PC-9 (cell line): ENCODE data around the gene FAM151A. TPM values are rescaled to one million over a fixed set of nuclear protein-coding genes. Genes with fewer than 3 reads are reported as not detected.

ENCODE experiments used
- BruUV-seq: library from RNA; stranded (reverse); fragments of 400-500 nt; replicated peaks from 2 replicates; lab custom pipeline; 2021; lab: Mats Ljungman, UMichigan
- CTCF ChIA-PET: fragments of 300-600 bp; sonication (Branson Sonifier 250); formaldehyde crosslinking; loops from one replicate; lab custom pipeline; 2022; ENCODE audit warnings: antibody characterized with exemption; lab: Charles Lee
- POLR2A ChIA-PET: fragments of 300-600 bp; sonication (Branson Sonifier 250); formaldehyde crosslinking; loops from one replicate; lab custom pipeline; 2022; ENCODE audit warnings: antibody characterized with exemption; ENCODE audit not compliant: unreplicated experiment; lab: Charles Lee
- DNase-seq, 2 experiments: peaks; one replicate each; pipeline versions ENCODE4 v3.0.0 to v3.0.0-alpha.2; 2015 to 2022; ENCODE audit warnings: mixed read lengths in 1 of 2
- H2AFZ ChIP-seq: fragments of 200-600 bp; sonication (generic); 2 replicates; pipeline ENCODE4 v1.8.1; 2017; ENCODE audit warnings: antibody characterized with exemption
- H3F3A ChIP-seq: fragments of 200-600 bp; sonication (generic); 2 replicates; pipeline ENCODE4 v1.8.1; 2017; ENCODE audit warnings: antibody characterized with exemption, mild to moderate bottlenecking, low read depth; ENCODE audit not compliant: insufficient read depth
- H3K27ac ChIP-seq: fragments of 200-600 bp; sonication (generic); 2 replicates; pipeline ENCODE4 v1.6.1; 2016; ENCODE audit warnings: mixed run types
- H3K27me3 ChIP-seq: fragments of 200-600 bp; sonication (generic); 2 replicates; pipeline ENCODE4 v1.6.1; 2016; ENCODE audit warnings: low read depth, mixed run types; ENCODE audit not compliant: insufficient read depth
- H3K36me3 ChIP-seq: fragments of 200-600 bp; sonication (generic); 2 replicates; pipeline ENCODE4 v1.6.1; 2016; ENCODE audit warnings: low read depth, mixed run types
- H3K4me1 ChIP-seq: fragments of 200-600 bp; sonication (generic); replicated peaks from 2 replicates; pipeline ENCODE4 v1.6.1; 2016; ENCODE audit warnings: mixed run types; ENCODE audit not compliant: insufficient read depth
- H3K4me2 ChIP-seq: fragments of 200-600 bp; sonication (generic); 2 replicates; pipeline ENCODE4 v1.6.1; 2017; ENCODE audit warnings: mixed run types
- H3K4me3 ChIP-seq: fragments of 200-600 bp; sonication (generic); 2 replicates; pipeline ENCODE4 v1.6.1; 2016; ENCODE audit warnings: mixed run types
- H3K79me2 ChIP-seq: fragments of 200-600 bp; sonication (generic); 2 replicates; pipeline ENCODE4 v1.6.1; 2017; ENCODE audit warnings: low read depth, mixed run types
- H3K9me2 ChIP-seq: fragments of 200-600 bp; sonication (generic); 2 replicates; pipeline ENCODE4 v1.8.1; 2017; ENCODE audit warnings: mild to moderate bottlenecking; ENCODE audit not compliant: insufficient read depth
- H3K9me3 ChIP-seq: fragments of 200-600 bp; sonication (generic); 2 replicates; pipeline ENCODE4 v1.8.1; 2016; ENCODE audit warnings: low read depth; ENCODE audit not compliant: insufficient read depth
- H4K20me1 ChIP-seq: fragments of 200-600 bp; sonication (generic); 2 replicates; pipeline ENCODE4 v1.8.1; 2017; ENCODE audit not compliant: insufficient read depth
- CTCF ChIP-seq: fragments of 200-600 bp; sonication (generic); conservative IDR thresholded peaks from 2 replicates; pipeline ENCODE4 v1.6.1; 2017; ENCODE audit warnings: mixed run types, antibody characterized with exemption, mild to moderate bottlenecking, moderate library complexity
- EZH2 ChIP-seq: fragments of 200-600 bp; sonication (generic); IDR thresholded peaks from 2 replicates; pipeline ENCODE4 v1.8.0; 2017; ENCODE audit warnings: antibody characterized with exemption, low read depth
- intact Hi-C: fragments of 100-400 bp; cut with micrococcal nuclease; formaldehyde crosslinking; loops from one replicate; pipeline ENCODE4 v1.10.0; 2022; ENCODE audit not compliant: unreplicated experiment
- total RNA-seq: library from RNA; stranded (reverse); gene quantifications from 2 replicates; pipeline ENCODE4 v1.2.3, GENCODE V29; 2021

Gene FAM151A
- total RNA-seq, 1 experiment from 2014 or later: not detected

GRCh38 chr1:54583307-54583686 is 40.0 kb downstream of the FAM151A start:
- TF ChIP-seq EZH2 (no peak), CTCF (no peak)
- no TSS peak for BruUV-seq
- H4K20me1 ChIP-seq: no peaks in the 10 kb centered on the region
- no peaks in the 10 kb centered on the region for H3K79me2 ChIP-seq
- no peaks in the 10 kb centered on the region for H3K9me2 ChIP-seq
- no peak overlapping the region for H2AFZ ChIP-seq
- no peak overlapping the region for H3K4me2 ChIP-seq
- no peaks in the 10 kb centered on the region for H3F3A ChIP-seq
- H3K27ac ChIP-seq: no peak overlapping the region
- no peaks in the 10 kb centered on the region for H3K4me1 ChIP-seq
- H3K27me3 ChIP-seq: no peaks in the 10 kb centered on the region
- ChIA-PET CTCF (no interaction called here), POLR2A (no interaction called here)
- no peaks in the 10 kb centered on the region for H3K9me3 ChIP-seq
- no peaks in the 10 kb centered on the region for H3K36me3 ChIP-seq
- intact Hi-C loops: no loop called here
- no peak for DNase-seq
- H3K4me3 ChIP-seq: no peak overlapping the region

DNA sequence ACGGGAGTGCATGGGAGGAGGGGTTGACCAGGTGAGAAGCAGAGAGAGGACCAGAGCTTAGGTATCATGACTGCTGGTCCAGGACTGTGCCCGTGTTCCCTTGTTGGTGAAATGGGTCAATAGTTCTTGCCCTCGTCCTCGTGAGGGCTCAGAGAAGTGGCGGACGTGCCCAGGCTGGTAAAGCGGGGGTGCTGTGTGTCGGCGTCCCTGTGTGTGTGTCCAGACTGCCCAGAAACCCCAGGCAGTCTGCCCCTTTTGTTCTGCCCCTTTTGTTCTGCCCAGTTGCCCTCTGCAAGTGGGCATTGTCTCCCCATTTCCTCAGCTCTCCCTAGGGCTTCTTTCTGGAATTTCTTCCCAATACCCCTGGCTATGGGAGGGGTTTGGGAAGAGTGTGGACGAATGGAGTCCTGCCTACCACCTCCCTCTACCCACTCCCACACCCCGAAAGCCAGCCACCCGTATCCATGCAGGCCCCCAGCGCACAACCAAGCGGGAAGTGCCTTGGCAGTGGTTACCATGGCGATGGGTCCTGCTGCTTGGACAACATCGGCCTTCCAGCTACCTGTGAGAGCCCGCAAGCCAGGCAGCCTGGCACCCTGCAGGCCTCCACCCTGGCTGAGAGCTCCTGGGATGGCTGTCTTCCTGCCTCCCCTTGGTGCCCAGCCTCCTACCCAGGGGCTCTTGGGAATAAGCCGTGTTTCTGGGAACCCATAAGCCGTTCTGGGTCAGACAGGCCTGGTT is 40.6 kb downstream of the FAM151A start:
- Histone ChIP-seq H3K4me3 (no peak overlapping the region), H3K79me2 (no peaks in the 10 kb centered on the region), H3K27me3 (no peaks in the 10 kb centered on the region), H3K4me2 (no peak overlapping the region), H3F3A (no peaks in the 10 kb centered on the region), H3K36me3 (no peaks in the 10 kb centered on the region), H3K27ac (no peak overlapping the region), H2AFZ (no peak overlapping the region), H4K20me1 (no peaks in the 10 kb centered on the region), H3K9me2 (no peaks in the 10 kb centered on the region), H3K4me1 (no peaks in the 10 kb centered on the region), H3K9me3 (no peaks in the 10 kb centered on the region)
- no peak for DNase-seq
- intact Hi-C loops: no loop called here
- ChIA-PET POLR2A (interaction anchor here (0.9 kb wide), 1 partner anchor 12 kb away, joined by 3 read pairs; no protein-coding TSS in a partner anchor), CTCF (no interaction called here)
- TF ChIP-seq EZH2 (no peak), CTCF (no peak)
- no TSS peak for BruUV-seq

- CTCF ChIA-PET: interaction anchor here (0.6 kb wide), 2 partner anchors 219 to 470 kb away, joined by 3 read pairs; partner anchors contain the start of gene TTC22
- H4K20me1 ChIP-seq: no peaks in the 10 kb centered on the region
- no peaks in the 10 kb centered on the region for H3K9me2 ChIP-seq
- BruUV-seq: no TSS peak
- no peak overlapping the region for H2AFZ ChIP-seq
- no peak for TF ChIP-seq CTCF
- POLR2A ChIA-PET: interaction anchor here (0.6 to 0.9 kb wide), 3 partner anchors 11 to 601 kb away, joined by 3 read pairs; no protein-coding TSS in a partner anchor
- no peaks in the 10 kb centered on the region for H3K9me3 ChIP-seq
- H3K4me2 ChIP-seq: no peak overlapping the region
- no peaks in the 10 kb centered on the region for H3K27me3 ChIP-seq
- H3K36me3 ChIP-seq: no peaks in the 10 kb centered on the region
- no peaks in the 10 kb centered on the region for H3K79me2 ChIP-seq
- H3K27ac ChIP-seq: no peak overlapping the region
- no peaks in the 10 kb centered on the region for H3K4me1 ChIP-seq
- H3K4me3 ChIP-seq: no peak overlapping the region
- no peaks in the 10 kb centered on the region for H3F3A ChIP-seq
- intact Hi-C loops: loop anchor here (1.0 kb wide), 1 partner anchor 39 kb away; no protein-coding TSS in a partner anchor
- DNase-seq: peak; percentile 69 to 94
Measured at GRCh38 chr1:54581621-54582035, 41.7 kb downstream of the FAM151A start.
